Ramos (cell line): ENCODE data around the gene IRF2.
"Not testable (repeated sequence)": the region's sequence is repeated elsewhere in the genome, so short reads cannot be mapped to it uniquely, and the experiment has no call there.

Experiments used
- in situ Hi-C: fragments of 300-500 bp; cut with MboI; formaldehyde crosslinking; loops from one replicate; pipeline ENCODE4 v1.14.3; 2022; ENCODE audit warnings: low sequenced_read_pairs; ENCODE audit not compliant: unreplicated experiment

The IRF2 gene

DNA sequence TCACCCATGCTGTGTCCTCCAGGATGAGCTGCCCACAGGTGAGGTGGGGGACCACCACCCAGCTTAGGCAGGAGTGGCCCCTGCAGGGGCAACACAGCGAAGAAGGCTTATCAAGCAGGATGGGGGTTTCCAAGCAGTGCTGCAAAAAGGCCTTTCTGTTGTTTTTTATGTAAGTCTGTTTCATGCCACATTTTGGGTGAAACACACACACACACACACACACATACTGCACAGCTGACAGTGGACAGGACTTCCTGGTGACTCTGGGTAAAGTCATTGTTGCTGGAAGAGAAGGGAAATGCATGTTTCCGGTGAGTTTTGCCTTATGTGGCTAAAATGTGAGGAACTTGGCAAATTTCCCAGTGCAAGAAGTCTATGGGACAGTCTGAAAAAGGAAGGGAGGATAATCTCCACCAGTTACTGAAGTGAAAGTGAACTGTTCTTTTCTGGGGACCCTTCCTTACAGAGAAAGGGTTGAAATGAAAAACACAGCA, 119.2 kb downstream of the IRF2 start:
- in situ Hi-C loops, result no loop called here

DNA sequence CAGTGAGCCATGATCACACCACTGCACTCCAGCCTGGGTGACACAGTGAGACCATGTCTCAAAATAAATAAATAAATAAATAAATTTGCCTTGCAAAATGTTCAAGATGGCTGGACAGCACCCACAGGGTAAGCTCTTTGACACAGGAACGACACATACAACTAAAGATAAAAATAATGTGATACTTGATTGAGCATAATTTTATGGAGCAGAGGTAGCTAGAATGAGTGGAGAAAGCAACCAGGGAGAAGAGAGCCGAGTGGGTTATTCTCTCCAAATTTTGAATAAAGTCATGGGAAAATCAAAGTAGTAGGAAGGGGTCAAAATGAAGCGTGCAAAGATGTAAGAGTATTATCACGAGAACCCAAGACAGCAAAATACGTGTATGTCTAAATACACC, 121.5 kb downstream of the IRF2 start:
- in situ Hi-C loops, result no loop called here

DNA sequence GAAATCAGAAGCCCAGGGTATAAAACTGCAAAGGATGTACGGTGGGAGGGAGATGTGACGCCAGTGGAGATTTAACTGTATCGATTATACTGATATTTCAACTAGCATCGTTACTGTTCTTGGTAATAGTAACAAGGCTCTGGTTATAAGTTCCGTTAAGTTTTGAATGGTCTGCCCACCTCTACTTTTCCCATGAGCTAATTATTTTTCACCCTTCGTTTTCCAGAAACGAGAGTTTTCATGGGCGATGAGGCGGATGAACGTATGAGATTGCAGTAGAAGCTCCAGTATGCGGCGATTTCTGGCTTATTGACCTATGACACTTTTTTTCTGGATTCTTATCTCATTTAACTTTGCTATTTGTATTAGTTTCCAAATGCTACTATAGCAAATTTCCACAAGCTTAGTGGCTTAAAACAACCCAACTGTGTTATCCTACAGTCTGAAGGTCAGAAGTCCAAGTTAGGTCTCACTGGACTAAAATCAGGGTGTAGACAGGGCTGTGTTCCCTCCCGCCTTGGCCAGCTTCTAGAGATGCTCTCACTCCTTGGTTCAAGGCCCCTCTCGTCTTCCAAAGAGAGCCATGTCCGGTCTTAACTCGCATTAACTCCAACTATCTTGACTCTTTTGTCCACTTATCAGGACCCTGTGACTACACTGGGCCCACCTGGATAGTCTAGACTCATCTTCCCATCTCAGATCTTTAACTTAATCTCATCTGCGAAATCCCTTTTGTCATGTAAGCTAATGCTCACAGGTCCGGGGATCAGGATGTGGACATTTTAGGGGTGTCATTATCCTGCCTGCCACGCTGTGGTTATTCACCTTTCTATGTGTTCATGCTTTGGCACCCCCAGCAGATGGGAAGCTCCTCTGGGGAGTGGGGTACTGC, 122.5 kb downstream of the IRF2 start:
- in situ Hi-C loops, result no loop called here

DNA sequence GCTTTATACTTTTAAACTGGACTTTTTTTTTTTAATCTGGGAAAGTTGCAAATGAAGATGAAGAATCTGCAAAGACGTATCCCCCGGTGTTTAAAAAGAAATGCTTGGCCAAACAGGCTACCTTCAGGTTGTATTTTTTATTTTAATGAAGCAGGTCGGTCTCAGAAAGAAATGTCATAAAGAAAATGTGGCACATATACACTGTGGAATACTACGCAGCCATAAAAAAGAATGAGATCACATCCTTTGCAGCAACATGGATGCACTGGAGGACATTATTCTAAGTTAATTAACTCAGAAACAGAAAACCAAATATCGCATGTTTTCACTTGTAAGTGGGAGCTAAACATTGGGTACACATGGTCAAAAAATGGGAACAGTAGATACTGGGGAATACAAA, 123.4 kb downstream of the IRF2 start:
- in situ Hi-C loops, result no loop called here

DNA sequence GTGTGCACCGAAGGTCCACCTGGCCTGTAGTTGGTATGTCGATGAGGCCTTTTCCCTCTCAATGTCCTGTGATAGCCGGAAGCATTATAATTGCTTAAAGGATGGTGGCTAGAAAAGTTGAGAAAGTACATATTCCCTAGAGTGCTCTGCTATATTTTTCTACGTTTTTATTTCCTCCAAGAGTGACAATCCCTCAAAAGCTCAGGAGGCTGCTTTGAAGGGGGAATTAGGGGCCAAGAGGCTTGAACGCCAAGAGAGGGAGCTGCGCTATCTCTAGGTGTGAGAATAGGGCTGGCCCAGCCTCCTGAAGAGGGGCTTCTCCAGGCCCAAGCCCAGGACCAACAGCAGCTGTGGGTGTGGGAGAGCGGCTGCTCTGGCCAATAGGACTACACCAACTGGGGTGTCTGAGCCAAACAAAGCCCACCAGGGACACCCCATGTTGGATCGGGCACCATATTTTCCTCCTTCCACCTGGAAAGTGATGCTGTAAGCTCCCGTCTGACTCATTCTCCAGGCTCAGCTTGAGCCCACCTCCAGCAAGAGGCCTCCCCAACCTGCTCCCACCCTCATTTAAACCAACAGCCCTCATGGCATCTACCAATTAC, 124.0 kb downstream of the IRF2 start:
- in situ Hi-C loops, result no loop called here

DNA sequence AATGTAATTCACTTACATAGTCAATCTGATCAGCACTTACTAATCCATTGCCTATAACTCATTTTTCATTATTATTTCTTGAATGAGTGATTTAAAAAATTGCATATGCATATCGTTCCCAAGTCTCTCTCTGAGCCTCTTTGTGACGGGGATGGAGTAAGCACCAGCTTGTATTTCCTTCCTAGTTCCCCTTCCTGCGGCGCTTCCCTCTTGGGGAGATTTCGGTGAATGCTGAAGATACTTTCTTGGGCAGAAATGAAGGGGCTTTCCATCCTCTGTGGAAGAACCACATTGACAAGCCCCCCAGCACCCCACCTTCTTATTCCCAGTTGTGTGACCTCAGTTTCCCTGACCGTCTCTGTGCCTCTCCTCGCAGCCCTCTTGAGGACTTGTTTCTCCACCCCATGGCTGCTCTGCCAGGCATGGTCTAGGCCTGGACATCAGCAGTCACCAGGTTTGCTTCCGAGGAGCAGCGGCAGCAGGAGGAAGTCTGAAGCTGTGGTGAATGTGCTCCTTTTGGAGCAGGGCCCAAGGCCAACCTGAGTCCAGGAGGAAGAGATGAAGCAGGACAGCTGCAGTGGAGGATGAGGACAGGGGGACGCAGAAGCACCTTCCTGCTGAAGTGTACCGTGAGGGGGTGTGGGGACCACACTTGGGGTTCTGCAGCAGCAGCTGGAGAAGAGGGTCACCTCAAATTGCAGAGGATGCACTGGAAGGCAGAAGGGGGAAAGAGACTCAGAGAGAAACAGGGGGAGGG, 124.9 kb downstream of the IRF2 start:
- in situ Hi-C loops, result no loop called here

DNA sequence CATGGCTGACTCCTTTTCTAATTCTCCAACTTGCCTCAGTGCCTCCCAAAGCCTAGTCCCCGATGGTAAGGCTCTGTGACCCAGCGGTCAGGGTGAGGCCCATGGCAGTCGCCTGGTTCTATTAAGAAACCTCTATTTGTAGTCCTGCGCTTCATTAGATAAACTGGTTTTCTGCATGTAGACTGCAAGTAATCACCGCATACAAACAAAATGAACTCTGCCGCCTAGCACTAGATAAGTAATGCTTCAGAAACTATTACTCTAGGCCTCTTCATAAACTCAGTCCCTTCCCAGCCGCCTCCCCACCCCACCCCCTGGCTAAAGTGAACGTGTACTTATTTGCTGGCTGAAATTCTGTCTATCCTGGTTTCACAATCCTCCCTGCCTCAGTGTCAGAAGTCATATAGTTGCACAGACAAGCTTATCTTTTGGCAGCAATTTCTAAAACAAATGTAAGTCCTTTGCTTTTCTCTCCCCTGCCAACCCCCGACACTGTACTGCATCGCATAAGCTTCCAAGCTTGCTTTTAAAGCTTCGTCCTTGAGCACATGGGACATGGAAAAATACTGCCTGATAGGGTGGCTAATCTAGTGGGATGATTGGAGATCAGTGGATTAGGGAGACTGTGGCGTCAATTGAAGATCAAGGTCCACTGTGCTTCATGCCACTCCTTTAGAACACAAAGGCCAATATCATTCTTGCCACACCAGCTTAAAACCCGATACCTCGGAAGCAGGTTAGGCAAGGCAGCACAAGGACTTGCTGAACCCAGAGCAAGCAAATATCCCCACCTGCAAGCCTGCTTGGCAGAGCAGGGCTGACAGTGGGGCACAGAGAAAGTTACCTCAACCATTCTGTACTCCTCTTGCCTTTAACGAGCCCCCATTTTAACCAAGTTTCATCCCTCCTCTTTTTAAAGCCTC, 125.8 kb downstream of the IRF2 start:
- in situ Hi-C loops, result no loop called here

DNA sequence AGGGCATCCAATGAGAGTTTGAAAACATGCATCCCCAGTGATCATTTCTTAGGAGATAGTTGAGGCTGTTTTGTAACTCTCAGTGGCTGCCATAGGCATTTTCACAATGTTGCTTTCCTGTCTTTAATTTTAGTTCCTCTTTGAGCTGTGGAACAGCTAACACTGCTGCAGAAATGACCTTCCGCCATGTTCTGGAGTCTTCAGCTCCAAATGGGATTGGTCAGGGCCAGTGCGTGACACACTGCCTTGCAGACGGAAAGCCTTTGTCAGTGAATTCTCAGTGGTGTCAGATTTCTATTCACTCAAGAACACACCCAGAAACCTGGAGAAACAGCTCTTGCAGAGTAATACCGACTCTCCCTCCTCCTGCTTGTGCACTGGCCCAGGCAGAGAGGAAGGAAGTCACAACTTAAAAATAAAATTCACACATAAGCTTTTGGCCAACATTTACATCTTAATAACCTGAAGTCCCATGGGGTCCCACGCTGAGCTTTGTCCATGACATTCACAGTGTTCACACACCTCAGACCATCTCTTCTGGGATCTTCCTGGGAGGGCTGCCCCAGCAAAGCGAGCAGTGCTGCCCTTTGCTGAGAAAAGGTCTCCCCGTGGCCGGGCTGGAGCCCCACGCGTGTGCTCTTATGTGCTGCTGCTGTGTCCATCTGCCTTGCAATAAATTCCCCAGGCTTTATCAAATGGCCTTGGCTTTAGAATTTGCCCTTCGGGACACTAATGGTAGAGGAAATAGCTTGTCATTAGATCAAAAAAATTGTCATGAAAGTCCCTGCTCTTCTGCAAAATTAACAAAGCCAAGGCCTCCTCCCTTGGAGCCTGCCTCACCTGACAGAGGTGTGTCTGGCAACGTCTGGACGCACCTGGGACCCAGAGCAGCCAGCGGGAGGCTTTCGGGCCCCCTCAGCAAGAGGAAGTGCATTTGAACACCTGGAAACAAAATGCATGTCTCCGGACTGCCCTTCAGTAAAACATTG, 126.8 kb downstream of the IRF2 start:
- in situ Hi-C loops, result no loop called here

DNA sequence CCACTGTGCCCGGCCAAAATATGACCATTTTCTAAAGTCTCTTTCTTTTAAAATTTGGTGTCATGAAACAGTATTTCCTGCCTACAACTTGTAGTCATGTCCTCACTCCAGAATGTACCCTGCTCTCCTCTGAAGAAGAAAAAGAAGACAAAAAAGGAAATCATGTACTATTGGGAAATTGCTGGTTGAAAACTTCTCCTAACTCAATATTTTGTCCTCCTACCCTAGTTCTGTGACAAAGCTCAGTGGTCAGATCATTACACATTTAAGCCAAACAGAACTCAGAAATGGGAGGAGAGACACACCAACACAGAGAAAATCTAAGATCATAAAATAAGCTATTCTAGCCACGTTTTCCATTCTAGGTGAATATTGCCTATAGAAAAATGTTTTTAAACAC, 127.7 kb downstream of the IRF2 start:
- in situ Hi-C loops, result no loop called here

DNA sequence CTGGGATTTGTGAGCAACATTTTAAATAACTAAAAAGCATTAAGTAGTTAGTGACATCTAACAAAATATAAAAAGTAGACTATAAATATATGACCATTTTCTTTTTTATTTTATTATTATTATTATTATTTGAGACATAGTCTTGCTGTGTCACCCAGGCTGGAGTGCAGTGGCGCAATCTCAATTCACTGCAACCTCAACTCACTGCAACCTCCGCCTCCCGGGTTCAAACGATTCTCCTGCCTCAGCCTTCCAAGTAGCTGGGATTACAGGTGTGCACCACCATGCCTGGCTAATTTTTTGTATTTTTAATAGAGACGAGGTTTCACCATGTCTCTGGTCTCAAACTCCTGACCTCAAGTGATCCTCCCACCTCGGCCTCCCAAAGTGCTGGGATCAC, 128.1 kb downstream of the IRF2 start:
- in situ Hi-C loops, result not testable (repeated sequence)

DNA sequence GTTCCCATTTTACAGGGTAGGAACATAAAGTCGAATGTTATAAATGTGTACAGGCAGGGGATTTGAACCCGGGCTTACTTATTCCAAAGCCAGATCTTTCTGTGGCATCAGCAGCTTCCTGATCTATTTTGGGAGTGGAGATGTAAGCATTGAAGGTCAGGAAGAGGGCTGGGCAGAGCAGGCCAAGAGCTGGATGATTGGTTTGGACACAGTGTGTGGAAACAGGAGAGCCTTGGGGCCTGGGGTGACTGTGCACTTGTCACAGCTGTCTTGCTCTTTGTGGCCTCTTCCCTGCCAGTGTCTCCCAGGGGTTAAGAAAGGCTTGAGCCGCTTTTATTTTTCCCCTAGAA, 128.8 kb downstream of the IRF2 start:
- in situ Hi-C loops, result no loop called here

DNA sequence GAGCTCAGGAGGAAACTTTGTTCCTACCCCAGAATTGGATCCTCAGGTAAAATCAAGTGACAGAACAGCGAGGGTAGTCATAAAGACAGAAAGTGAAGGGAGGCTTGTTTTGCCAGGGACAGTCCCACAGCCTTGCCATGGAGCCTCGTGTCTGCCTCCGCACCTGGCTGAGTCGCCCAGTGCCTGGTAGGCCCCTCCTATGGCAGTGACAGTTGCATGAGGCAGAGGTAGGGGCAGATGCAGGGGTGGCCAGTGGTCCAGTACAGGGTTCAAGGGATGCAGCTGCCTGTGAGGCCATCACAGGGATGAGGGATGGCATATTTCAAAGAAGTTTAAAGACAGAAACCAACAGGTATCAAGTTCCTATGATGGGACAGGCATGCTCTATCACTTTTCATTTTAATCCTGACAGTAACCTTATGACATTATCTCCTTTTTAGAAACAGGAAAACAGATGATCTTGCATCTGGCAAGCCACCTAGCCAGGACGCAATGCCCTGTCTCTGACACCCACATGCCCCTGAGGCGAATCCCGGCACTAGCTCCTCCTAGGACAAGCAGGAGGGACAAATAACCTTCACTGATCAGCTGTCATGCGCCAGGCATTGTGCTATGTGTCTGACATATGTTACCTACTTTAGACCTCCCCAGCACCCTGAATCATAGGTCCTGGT, 129.3 kb downstream of the IRF2 start:
- in situ Hi-C loops, result no loop called here

DNA sequence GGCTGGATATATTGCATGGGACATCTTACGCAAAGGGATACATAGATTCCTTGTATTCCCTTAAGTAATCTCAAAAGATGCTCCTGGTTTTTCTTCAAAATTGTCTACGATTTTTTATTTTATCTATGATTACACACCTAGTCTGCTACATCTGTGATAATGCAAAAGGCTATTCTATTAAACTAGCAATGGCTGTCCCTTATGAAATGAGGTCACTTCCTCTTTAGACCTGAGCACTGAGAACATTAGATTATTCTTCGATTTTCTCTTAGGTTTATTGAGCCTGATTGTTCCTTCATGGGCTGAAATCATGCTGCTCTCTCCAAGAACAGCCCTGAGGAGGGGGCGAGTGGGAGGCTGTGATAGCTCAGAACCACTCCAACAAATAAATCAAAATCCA, 129.9 kb downstream of the IRF2 start:
- in situ Hi-C loops, result no loop called here

DNA sequence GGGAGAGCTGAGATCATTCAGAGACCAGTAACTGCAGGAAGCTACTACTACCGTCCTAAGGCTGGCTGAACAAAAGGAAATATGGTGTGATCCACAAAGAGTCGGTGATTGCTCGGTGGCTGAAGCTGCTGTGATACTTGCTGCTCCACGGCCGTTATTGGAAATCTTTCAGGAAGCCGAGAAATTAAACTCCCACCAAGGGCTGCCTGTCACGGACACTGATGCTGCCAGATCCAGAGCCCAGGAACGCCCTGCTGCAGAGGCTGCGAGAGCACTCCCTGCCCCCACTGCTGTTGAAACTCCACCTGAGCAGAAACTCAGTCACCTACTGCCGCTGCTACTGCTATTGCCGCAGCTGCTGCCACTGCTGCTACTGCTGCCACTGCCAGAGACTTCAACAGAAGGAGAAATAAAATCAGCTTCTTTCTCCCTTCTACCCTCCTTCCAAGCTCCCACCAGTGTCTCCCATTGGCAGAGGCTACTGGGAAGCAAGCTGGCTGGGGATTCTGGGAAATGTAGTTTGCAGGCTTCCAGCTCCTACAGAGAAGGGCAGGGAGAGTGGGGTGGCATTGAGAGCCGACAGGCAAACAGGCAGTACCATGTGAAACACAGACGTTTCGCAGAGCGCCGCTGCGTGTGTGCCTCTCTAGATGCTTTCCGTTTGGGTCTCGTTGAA, 130.7 kb downstream of the IRF2 start:
- in situ Hi-C loops, result no loop called here

DNA sequence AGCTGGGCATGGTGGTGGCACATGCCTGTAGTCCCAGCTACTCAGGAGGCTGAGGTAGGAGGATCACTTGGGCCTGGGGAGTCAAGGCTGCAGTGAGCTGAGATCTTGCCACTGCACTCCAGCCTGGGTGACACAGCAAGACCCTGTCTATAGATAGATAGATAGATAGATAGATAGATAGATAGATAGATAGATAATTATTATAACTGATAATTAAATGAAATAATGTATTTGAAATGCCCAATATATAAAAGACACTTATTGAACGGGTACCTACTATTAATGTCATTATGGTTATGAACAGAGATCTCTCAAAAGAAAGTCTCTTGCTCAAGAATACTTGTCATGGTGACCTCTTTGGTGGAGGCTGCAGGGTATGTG, 131.5 kb downstream of the IRF2 start:
- in situ Hi-C loops, result not testable (repeated sequence)

DNA sequence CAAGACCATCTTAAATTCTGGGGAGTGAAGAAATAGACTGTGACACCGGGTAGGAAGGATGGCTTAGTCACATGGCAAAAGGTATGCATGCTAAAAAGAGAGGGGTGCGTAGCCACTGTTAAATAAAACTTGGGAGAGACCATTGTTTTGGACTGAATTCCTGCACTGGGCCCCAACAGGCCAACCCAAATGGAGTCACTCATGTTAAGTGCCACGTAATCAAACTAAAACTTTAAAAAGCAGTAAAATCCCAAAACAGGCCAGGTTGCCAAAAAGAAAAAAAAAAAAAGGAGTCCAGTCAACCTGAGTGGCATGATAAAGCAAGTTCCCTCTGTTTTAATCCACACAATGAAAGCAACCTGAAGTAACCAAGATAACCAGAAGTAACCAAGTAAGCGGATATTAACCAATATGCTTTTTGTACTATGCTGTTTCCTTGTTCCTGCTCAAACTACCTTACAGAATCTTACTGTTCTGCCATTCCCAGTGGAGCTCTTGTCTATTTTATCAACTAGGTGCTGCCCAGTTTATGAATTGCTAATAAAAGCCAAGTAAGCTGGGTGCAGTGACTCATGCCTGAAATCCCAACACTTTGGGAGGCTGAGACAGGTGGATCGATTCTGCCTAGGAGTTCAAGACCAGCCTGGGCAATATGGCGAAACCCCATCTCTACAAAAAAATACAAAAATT, 132.0 kb downstream of the IRF2 start:
- in situ Hi-C loops, result no loop called here
